ENCODE measurements around the gene ZFHX3.

- TF ChIP-seq CTCF (IDR thresholded peaks at IDR 0.05; ENCODE audit: extremely low read depth in 1 of 2, insufficient read depth in 1 of 2, low read depth in 1 of 2, low read length in 2 of 2) (no peak), POLR2AphosphoS5 (IDR thresholded peaks at IDR 0.05; ENCODE audit: insufficient read depth, low read depth, low read length) (no peak), EZH2 (IDR thresholded peaks at IDR 0.05; ENCODE audit: borderline replicate concordance, low read depth, low read length, severe bottlenecking) (no peak), POLR2A (IDR thresholded peaks at IDR 0.05; ENCODE audit: low read depth, low read length) (no peak), MAX (IDR thresholded peaks at IDR 0.05; ENCODE audit: insufficient read depth, insufficient read length) (no peak)
Measured at GRCh38 chr16:73069581-73070262, 21.8 kb upstream of the ZFHX3 start.

All from endothelial cell of umbilical vein (primary cell).